ENCODE data around the gene LRRC61.
"Not testable (repeated sequence)": the region's sequence is repeated elsewhere in the genome, so short reads cannot be mapped to it uniquely, and the experiment has no call there.

The LRRC61 gene, protein sequence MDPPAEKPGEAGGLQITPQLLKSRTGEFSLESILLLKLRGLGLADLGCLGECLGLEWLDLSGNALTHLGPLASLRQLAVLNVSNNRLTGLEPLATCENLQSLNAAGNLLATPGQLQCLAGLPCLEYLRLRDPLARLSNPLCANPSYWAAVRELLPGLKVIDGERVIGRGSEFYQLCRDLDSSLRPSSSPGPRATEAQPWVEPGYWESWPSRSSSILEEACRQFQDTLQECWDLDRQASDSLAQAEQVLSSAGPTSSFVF

DNA sequence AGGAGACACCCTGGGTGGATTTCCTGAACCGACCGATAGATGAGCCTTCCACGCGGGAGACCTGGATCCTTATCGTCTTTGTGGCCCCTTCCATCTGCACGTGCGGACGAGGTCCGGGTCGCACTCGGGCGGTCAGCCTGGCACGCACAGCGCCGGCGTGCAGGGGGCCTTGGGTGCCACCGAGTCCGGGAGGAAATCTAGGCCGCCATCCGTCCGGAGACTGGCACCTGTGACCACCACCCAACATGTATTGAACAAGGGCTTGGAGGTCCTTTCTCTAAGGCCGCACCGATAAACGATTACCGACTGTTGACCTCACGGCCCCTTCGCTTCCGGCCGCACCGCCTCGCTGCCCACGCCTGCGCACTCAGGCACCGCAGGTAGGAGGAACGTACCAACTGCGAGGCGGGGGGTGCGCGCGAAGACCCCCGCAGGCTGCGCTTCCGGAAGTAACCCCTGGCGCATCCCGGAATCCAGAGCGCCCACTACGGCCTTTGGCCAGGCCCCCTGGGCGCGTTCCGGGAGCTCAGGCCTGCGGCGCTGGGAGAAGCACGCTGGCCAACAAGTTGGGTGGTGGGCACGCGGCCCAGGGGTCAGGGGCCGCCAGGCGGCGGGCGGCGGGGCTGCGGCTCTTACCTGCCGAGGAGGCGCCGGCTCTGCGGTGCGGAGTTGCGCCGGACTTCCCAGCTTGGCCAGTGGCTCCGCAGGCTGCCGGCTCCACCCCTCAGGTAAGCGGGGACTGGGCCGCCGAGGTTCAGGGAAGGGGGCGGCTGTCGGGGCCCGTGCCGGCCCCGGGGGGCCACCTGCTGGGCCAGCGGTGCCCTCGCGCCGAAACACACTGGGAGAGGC, at the start of gene LRRC61, which contains the start of gene ACTR3C:
LRRC61 (plus strand) TSS at position 523 of the 849 bp plus-strand sequence. CDS start 13,507 bp downstream, outside the sequence.
ACTR3C (minus strand) TSS at position 713 of the 849 bp plus-strand sequence. CDS start 28,249 bp downstream, outside the sequence.
- in situ Hi-C loops (cut with HindIII; ENCODE audit: low pct_unique_long_range_greater_than_20kb, low sequenced_read_pairs) = no loop called here
- no peak for TF ChIP-seq JUND (IDR thresholded peaks at IDR 0.05; ENCODE audit: low read depth)
- DNase-seq (ENCODE audit: low read depth in 1 of 2, low spot score in 1 of 2) = peak; percentile 34 to 58

DNA sequence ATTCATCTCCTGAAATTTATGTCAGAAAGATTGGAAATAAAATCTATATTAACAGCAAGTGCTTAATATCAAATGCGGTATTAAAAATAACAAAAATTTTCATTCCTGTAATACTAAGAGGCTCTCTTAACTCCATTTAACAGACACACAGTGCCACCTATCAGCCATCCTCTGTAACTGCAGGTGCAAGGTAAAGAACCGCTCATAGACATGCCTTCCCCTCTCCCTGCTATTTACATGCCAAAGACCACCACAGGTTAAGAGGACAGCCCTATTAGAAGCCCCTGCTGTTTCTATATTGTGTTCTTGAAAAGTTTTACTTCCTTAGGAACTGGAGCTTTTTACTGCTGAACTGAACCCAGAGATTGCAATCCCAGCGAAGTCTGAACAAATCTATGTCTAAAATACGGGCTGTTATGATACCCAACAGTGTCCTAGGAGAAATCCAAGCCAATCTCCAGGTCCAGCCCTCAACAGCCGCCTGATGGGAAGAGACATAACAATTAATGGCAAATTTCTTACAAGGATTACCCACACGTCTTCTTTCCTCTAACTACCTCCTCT, 46.9 kb upstream of the LRRC61 start:
- DNase-seq (ENCODE audit: low read depth in 1 of 2, low spot score in 1 of 2) = peak in 1 of 2 experiments; percentile 24
- in situ Hi-C loops (cut with HindIII; ENCODE audit: low pct_unique_long_range_greater_than_20kb, low sequenced_read_pairs) = not testable (repeated sequence)

DNA sequence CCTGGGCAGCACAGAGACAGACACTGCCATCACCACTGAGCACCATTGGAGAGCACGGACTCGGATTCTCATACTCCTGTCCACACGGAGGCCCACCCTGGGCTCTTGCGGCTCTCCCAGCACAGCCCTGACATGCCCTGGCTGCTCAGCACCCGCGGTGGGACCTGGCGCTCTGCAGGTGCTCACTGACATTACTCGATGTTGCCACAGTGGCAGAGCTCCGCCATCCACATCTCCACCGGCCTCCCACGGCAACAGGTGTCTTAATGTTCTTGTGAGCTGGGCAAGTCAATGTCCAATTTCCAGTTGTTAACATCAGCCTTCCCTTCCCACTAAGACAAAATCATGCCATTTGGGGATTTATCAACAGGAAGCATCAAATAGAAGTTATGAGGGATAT, 44.8 kb upstream of the LRRC61 start:
- in situ Hi-C loops (cut with HindIII; ENCODE audit: low pct_unique_long_range_greater_than_20kb, low sequenced_read_pairs); DNase-seq (ENCODE audit: low read depth in 1 of 2, low spot score in 1 of 2): not testable (repeated sequence)

DNA sequence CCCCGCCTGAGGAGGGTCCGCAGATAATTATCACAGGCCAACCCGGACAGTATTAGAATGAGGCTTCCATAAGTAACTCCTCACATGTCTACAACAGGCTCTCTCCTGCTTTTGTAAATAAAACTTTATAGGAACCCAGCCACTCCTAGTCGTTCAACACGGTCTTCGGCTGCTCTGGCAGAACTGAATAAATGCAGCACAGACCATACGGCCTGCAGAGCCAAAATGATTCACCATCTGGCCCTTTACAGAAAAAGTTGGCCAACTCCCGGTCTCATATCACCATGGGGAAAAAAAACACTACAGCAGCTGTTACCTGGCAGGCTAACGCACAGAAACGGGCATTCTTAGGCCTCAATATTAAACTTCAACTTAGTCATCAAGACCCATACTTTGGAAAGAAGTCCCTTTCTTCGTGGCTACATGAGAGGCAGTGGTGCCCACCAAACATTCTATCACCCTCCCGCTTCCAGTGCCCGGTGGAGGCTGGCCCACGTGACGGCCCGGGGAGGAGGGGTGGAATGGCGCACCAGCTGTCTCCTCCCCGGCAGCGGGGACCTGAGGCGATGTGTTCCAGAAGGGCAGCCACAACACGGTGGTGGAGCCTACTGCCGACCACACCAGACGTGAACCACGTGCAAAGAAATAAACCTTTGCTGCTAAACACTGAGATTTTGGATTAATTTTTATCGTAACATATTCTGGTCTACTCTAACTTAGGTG, 41.3 kb upstream of the LRRC61 start:
- DNase-seq (ENCODE audit: low read depth in 1 of 2, low spot score in 1 of 2); in situ Hi-C loops (cut with HindIII; ENCODE audit: low pct_unique_long_range_greater_than_20kb, low sequenced_read_pairs): not testable (repeated sequence)

DNA sequence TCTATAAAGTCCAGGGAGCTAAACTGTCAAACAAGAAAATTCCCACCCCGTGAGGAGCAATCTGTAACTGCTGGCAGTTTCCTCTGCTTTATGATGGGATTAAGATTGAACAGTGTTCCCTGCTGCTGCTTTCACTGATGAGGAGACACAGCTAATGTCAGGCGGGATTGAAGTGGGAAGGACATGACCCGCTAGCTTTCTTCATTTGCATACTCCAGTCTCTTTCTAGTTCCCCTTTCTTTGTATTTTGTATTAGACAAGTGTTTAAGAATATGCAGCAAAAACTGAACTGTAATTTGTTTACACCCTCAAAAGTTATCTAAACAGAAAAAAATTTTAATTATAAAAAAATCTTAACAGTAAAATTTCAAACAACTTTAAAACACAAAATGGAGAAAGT, 40.0 kb upstream of the LRRC61 start:
- in situ Hi-C loops (cut with HindIII; ENCODE audit: low pct_unique_long_range_greater_than_20kb, low sequenced_read_pairs) = not testable (repeated sequence)

DNA sequence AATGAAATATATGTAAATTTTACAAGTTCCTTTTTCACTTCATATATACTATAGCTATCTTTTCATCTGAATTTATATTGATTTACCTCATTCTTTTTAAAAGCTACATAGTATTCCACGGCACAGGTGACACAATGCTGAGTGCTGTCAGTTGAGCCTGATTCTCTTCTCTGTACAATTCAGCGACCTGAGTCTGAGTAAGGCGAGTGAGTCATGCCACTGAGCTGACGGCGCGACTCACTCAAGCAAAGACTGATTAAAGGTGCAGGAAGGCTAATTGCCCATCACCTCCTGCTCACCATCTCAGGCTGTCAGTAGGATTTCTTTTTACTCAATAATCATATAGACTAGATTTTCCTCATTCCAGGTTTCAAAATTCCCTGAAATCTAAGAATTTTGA, 39.5 kb upstream of the LRRC61 start:
- in situ Hi-C loops (cut with HindIII; ENCODE audit: low pct_unique_long_range_greater_than_20kb, low sequenced_read_pairs); DNase-seq (ENCODE audit: low read depth in 1 of 2, low spot score in 1 of 2): not testable (repeated sequence)

More for the DNA sequence above, 40.0 kb upstream of the LRRC61 start:
- not testable (repeated sequence) for DNase-seq (ENCODE audit: low read depth in 1 of 2, low spot score in 1 of 2)

DNA sequence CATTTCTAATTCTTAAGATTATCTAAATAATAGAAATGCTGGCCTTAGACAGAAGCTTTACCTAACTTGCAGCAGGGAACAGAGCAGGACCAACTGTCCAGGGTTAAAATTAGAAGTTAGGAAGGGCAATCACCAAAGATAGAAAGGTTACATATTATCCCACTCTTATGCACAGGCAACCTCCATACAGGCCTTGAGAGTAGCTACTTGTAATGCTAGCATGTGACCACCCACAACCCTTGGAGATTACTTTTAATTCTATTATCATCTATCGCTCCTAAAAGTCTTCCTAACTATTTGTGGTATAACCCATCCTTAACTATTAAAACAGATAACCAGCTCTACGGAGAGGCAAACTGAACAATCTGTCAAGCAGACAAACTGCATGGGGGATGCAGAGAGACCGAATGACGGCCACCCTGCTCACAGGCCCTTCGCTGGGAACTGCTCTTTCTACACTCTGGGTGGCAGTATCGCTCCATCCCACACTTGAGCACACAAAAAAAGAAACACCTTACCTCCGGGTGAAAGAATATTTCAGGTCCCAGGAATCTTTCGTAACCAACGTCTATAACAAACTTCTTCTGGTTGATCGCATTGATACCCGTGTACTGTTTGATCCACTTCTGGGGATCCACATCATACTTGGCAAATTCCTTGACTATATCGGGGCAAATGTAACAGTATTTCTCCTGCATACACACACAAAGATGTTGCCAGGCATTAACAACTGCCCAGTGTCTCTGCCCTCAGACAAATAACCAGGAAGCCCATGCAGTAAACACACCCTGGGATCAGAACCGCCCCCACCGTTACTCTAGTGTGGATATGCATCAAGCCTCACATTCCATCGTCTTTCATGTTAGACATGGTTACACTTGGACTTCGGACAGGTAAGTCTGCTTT, 37.1 kb upstream of the LRRC61 start:
- peak in 1 of 2 experiments; percentile 28 for DNase-seq (ENCODE audit: low read depth in 1 of 2, low spot score in 1 of 2)

DNA sequence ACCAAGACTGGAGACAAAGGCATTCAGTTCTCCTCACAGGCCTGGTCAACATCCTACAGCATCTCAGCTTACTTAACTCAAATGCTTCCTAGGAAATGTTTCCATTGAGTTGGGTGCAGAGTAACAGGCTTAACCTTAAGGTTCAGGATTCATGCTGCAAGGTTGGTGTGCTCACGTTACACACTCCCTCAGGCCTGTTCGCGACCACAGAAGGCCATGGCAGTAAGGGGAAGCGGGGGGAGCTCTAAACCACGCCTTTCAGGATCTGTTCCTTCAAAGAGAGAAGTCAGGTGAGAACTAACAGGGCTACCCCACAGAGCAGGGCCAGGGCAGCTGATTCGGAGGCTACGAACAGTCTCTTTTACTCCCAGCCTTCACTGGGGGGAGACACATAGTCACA, 35.3 kb upstream of the LRRC61 start:
- DNase-seq (ENCODE audit: low read depth in 1 of 2, low spot score in 1 of 2); in situ Hi-C loops (cut with HindIII; ENCODE audit: low pct_unique_long_range_greater_than_20kb, low sequenced_read_pairs): not testable (repeated sequence)

More for the DNA sequence above, 37.1 kb upstream of the LRRC61 start:
- in situ Hi-C loops (cut with HindIII; ENCODE audit: low pct_unique_long_range_greater_than_20kb, low sequenced_read_pairs) = not testable (repeated sequence)

DNA sequence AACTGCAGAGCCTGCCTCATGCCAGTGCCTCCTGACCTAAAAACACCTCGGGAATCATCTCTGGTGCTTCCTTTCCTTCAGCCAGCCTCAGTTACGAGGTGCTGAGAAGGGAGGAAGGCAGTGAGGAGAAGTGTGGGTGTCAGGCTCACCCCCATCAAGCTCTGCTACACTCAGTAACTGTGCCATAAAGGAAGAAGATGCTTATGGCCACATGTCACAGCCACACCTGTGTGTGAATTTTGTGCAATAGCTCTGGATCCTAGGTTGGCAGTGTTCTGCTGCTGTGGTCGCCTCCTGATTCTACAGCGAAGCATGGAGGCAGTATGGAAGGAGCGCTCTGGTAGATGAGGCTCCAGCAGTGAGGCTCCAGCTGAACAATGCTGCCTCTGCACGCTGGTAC, 34.3 kb upstream of the LRRC61 start:
- DNase-seq (ENCODE audit: low read depth in 1 of 2, low spot score in 1 of 2); in situ Hi-C loops (cut with HindIII; ENCODE audit: low pct_unique_long_range_greater_than_20kb, low sequenced_read_pairs): not testable (repeated sequence)

DNA sequence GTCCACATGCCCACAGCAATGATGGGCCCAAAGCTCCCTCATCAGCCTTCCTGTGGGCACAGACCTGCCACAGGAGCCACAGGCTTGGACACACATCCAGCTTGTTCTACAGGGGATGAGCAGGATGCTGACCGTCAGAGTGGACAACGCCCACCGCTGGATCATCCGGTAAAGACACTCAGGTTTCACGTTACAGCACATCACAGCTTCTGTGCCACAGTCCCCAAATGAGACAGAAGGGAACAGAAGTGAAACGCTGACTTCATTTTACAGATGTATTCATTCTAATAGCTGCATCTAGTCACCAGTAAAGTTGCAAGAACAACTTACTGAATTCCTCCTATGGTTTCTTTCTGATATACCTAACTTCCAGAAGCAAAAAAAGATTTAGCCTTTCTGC, 32.8 kb upstream of the LRRC61 start:
- in situ Hi-C loops (cut with HindIII; ENCODE audit: low pct_unique_long_range_greater_than_20kb, low sequenced_read_pairs); DNase-seq (ENCODE audit: low read depth in 1 of 2, low spot score in 1 of 2): not testable (repeated sequence)

DNA sequence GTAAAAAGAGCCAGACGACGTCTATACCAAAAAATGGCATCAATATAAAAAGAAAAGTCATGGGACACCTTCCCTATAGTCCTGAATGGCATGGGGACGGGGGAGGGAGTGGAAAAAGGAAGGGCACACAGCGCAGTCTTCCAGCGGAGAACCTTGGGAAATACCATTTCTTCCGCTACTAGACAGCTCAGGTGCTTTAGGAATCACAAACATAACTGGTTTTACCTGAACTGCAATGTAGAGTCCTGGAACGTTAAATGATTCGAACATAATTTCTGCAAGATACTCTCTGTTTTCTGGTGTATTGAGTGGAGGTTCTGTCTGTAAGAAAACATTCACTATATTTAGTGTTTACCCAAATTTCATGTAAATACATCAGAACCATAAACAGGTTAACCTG, 28.1 kb upstream of the LRRC61 start:
- in situ Hi-C loops (cut with HindIII; ENCODE audit: low pct_unique_long_range_greater_than_20kb, low sequenced_read_pairs) = not testable (repeated sequence)

DNA sequence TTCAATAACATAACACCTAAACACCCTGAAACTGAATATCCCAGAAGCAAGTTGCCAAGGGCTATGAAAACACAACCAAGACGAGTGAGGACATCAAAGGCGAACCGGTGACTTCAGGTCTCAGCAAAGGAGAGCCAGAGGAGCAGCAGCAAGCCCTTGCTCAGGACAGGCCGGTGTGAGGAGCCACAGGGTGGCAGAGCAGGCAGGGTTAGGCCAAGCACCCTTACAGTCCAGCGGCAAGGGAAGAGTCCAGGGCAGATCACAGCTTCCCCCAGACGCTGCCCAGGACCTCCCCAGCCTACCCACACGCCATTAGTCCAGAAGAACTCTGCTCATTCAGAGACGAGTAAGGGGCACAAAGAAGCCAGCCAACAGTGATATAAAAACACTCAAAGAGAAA, 27.5 kb upstream of the LRRC61 start:
- in situ Hi-C loops (cut with HindIII; ENCODE audit: low pct_unique_long_range_greater_than_20kb, low sequenced_read_pairs); DNase-seq (ENCODE audit: low read depth in 1 of 2, low spot score in 1 of 2): not testable (repeated sequence)

More for the DNA sequence above, 28.1 kb upstream of the LRRC61 start:
- DNase-seq (ENCODE audit: low read depth in 1 of 2, low spot score in 1 of 2) = peak in 1 of 2 experiments; percentile 30

DNA sequence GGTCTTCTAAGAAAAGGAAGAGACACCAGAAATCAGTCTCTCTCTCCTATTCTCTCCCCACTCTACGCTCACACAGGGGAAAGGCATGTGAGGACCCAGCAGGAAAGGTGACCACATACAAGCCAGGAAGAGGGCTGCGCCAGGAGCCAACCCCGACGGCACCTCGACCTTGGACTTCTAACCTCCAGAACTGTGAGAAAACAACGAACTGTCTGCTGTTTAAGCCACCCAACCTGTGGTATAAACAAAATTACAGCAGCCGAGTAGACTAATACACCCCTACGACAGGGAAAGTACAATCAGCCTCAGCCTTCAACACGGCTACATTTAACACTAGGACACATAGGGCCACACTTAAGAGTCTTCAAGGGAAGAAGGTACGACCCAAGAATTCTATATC, 26.4 kb upstream of the LRRC61 start:
- DNase-seq (ENCODE audit: low read depth in 1 of 2, low spot score in 1 of 2); in situ Hi-C loops (cut with HindIII; ENCODE audit: low pct_unique_long_range_greater_than_20kb, low sequenced_read_pairs): not testable (repeated sequence)

DNA sequence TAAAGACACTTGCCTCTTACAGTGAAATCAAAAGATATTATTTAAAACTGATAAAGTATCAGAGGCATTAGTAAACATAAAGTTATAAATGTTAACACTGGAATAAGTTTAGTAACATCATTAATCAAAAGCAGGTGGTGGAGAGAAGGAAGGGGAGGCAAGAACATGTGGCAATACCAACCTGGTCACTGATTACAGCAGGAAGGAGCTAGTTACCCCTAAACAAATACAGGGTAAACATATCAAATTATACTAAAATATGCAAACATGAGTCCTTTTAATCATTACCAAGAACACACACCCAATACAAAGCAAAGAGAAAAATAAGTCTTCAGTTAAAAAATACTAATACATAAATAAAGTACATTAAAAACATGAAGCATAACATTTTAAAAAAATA, 25.2 kb upstream of the LRRC61 start:
- DNase-seq (ENCODE audit: low read depth in 1 of 2, low spot score in 1 of 2); in situ Hi-C loops (cut with HindIII; ENCODE audit: low pct_unique_long_range_greater_than_20kb, low sequenced_read_pairs): not testable (repeated sequence)

DNA sequence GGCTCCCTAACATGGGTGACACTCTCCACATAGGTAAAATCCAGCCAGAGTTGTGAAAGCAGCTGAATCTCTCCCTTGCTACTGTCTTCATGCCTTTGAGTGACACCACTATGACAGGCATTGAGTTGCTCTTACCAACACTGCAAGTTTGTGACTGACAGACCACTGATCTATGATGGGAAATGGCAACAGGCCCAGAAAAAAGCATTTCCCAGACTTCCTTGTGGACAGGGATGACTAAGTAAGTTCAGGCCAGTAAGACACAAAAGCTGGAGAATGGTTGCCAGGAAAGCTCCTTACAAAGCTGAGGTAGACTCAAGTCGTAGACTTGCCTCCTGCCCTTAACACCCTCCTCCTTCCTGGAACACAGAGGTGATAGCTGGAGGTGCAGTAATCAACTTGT, 20.2 kb upstream of the LRRC61 start:
- in situ Hi-C loops (cut with HindIII; ENCODE audit: low pct_unique_long_range_greater_than_20kb, low sequenced_read_pairs); DNase-seq (ENCODE audit: low read depth in 1 of 2, low spot score in 1 of 2): not testable (repeated sequence)

DNA sequence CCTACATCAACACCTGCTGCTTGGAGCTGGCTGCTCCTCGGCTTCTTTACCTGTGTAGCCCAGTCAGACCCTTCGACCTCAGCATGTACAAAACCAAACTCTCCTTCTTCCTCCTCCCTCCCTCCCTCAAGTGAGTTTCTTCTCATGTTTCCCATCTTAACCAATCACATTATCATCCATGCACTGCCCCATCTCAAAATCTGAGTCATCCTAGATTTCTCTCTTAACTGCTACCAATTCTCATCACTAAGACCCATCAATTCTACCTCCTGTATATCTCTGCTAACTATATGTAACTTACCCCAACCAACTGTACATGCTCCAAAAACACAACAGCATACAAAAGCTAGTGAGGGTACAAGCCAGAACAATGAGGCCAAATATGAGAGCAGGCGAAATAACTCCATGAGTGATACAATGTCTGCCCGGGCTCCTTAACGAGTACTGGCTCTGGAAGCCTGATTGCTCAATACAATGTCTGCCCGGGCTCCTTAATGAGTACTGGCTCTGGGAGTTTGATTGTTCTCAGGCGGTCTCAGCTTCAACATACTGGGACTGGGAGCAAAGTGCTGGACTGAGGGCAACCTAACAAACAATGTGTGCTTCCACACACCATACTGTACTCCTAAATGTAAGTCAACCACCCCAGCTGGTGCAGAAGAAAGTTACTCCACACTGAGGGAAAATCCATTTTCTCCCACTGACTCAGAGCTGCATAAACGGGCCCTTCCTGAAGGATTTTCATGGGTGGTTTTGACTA, 18.5 kb upstream of the LRRC61 start:
- DNase-seq (ENCODE audit: low read depth in 1 of 2, low spot score in 1 of 2); in situ Hi-C loops (cut with HindIII; ENCODE audit: low pct_unique_long_range_greater_than_20kb, low sequenced_read_pairs): not testable (repeated sequence)
